ENCODE data around the gene ATP6V1A.

Gene ATP6V1A

GRCh38 chr3:113746548-113747282 is at the start of gene ATP6V1A:
Gene ATP6V1A, plus strand, starts transcription at chr3:113747035. Its CDS starts 31,719 bp downstream, at chr3:113778754.
- DNase-seq (ENCODE audit: low read depth in 3 of 3) = peak; percentile 48 to 62 (median 57)

GRCh38 chr3:113697500-113698090 is 49.2 kb upstream of the ATP6V1A start:
- no peak for DNase-seq (ENCODE audit: low read depth in 3 of 3)

GRCh38 chr3:113698213-113698742 is 48.6 kb upstream of the ATP6V1A start:
- DNase-seq (ENCODE audit: low read depth in 3 of 3) = no peak

GRCh38 chr3:113698956-113699355 is 47.9 kb upstream of the ATP6V1A start:
- DNase-seq (ENCODE audit: low read depth in 3 of 3) = no peak

GRCh38 chr3:113707835-113708234 is 39.0 kb upstream of the ATP6V1A start:
- no peak for DNase-seq (ENCODE audit: low read depth in 3 of 3)

- no peak for DNase-seq (ENCODE audit: low read depth in 3 of 3)
Observed at GRCh38 chr3:113712129-113712528, 34.7 kb upstream of the ATP6V1A start.

- DNase-seq (ENCODE audit: low read depth in 3 of 3) = no peak
Observed at GRCh38 chr3:113714702-113715101, 32.1 kb upstream of the ATP6V1A start.

GRCh38 chr3:113717308-113717707 is 29.5 kb upstream of the ATP6V1A start:
- DNase-seq (ENCODE audit: low read depth in 3 of 3) = no peak

- DNase-seq (ENCODE audit: low read depth in 3 of 3) = no peak
Observed at GRCh38 chr3:113717818-113718217, 29.0 kb upstream of the ATP6V1A start.

GRCh38 chr3:113719294-113719693 is 27.5 kb upstream of the ATP6V1A start:
- no peak for DNase-seq (ENCODE audit: low read depth in 3 of 3)

- no peak for DNase-seq (ENCODE audit: low read depth in 3 of 3)
Observed at GRCh38 chr3:113719758-113720157, 27.1 kb upstream of the ATP6V1A start.

- no peak for DNase-seq (ENCODE audit: low read depth in 3 of 3)
Observed at GRCh38 chr3:113721636-113722035, 25.2 kb upstream of the ATP6V1A start.

GRCh38 chr3:113728661-113729060 is 18.2 kb upstream of the ATP6V1A start:
- no peak for DNase-seq (ENCODE audit: low read depth in 3 of 3)

- DNase-seq (ENCODE audit: low read depth in 3 of 3) = no peak
Observed at GRCh38 chr3:113730550-113730949, 16.3 kb upstream of the ATP6V1A start.

GRCh38 chr3:113731694-113732093 is 15.1 kb upstream of the ATP6V1A start:
- DNase-seq (ENCODE audit: low read depth in 3 of 3) = no peak

GRCh38 chr3:113736548-113737089 is 10.2 kb upstream of the ATP6V1A start:
- no peak for DNase-seq (ENCODE audit: low read depth in 3 of 3)

GRCh38 chr3:113741086-113741485 is 5.7 kb upstream of the ATP6V1A start:
- no peak for DNase-seq (ENCODE audit: low read depth in 3 of 3)

GRCh38 chr3:113741620-113742019 is 5.2 kb upstream of the ATP6V1A start:
- DNase-seq (ENCODE audit: low read depth in 3 of 3) = no peak

GRCh38 chr3:113743006-113743630 is 3.7 kb upstream of the ATP6V1A start:
- DNase-seq (ENCODE audit: low read depth in 3 of 3) = no peak

GRCh38 chr3:113744941-113745755 is 1.7 kb upstream of the ATP6V1A start:
- DNase-seq (ENCODE audit: low read depth in 3 of 3) = peak; percentile 50 to 73 (median 65)

GRCh38 chr3:113745756-113746547 is 883 bp upstream of the ATP6V1A start, which contains the start of gene NAA50:
Gene NAA50, minus strand, starts transcription at chr3:113746249. Its CDS starts 300 bp downstream, at chr3:113745949.
- peak; percentile 90 to 93 (median 92) for DNase-seq (ENCODE audit: low read depth in 3 of 3)

Measured in stimulated activated CD4-positive, alpha-beta T cell treated with anti-CD3 and anti-CD28 coated beads, TNF-alpha, amount 100 ng/mL, for 4 hours (primary cell).